Upper lobe of left lung (tissue), 6 donors: ENCODE results near the gene GFPT2. TPM values are rescaled to one million over a fixed set of nuclear protein-coding genes. Genes with fewer than 3 reads are reported as not detected.
A peak's percentile ranks its signal among the peaks of the same experiment; 100 is the strongest.

Source experiments
- ATAC-seq, 2 donors: fragments of 200-7000 bp; cut with Tn5 transposase; one replicate each; pipeline ENCODE4 v1.9.1; 2022; ENCODE audit warnings: mild to moderate bottlenecking in 2 of 2, moderate library complexity in 2 of 2; ENCODE audit not compliant: low FRiP score in 2 of 2
- DNase-seq, 2 donors: peaks; one replicate each; pipeline ENCODE4 v3.0.0-alpha.2; 2019 to 2020
- H3K27ac ChIP-seq, 4 donors: fragments of 200-600 bp; sonication (generic); one replicate each; pipeline ENCODE4 v1.5.1; 2016 to 2019
- H3K27me3 ChIP-seq, 4 donors: fragments of 200-600 bp; sonication (generic); one replicate each; pipeline ENCODE4 v1.5.1; 2017 to 2019
- H3K36me3 ChIP-seq, 4 donors: fragments of 200-600 bp; sonication (generic); one replicate each; pipeline ENCODE4 v1.5.1; 2016 to 2019
- H3K4me1 ChIP-seq, 4 donors: fragments of 200-600 bp; sonication (generic); one replicate each; pipeline ENCODE4 v1.5.1; 2018 to 2019
- H3K4me3 ChIP-seq, 4 donors: fragments of 200-600 bp; sonication (generic); one replicate each; pipeline ENCODE4 v1.5.1; 2017 to 2019; ENCODE audit warnings: mild to moderate bottlenecking in 2 of 4, moderate library complexity in 1 of 4
- H3K9me3 ChIP-seq, 4 donors: fragments of 200-600 bp; sonication (generic); one replicate each; pipeline ENCODE4 v1.5.1; 2018 to 2019
- EP300 ChIP-seq, 4 donors: sonication (generic); formaldehyde crosslinking; IDR thresholded peaks; one replicate each; pipeline ENCODE4 v1.5.1; 2017; ENCODE audit warnings: antibody characterized with exemption in 4 of 4, control low read depth in 2 of 4
- POLR2A ChIP-seq, 4 donors: fragments of 450-650 bp; IDR thresholded peaks; one replicate each; pipeline ENCODE4 v1.5.1; 2016 to 2017; ENCODE audit warnings: antibody characterized with exemption in 4 of 4, mild to moderate bottlenecking in 2 of 4
- POLR2AphosphoS5 ChIP-seq, 2 donors: sonication (generic); formaldehyde crosslinking; IDR thresholded peaks; one replicate each; pipeline ENCODE4 v1.5.1; 2017; ENCODE audit warnings: antibody characterized with exemption in 2 of 2
- WGBS, 2 donors: methylation state at CpG; one replicate each; pipeline ENCODE4 v1.1.5; 2017 to 2018; 5-methylcytosine and 5-hydroxymethylcytosine counted together
- total RNA-seq, 6 donors: library from RNA; depleted of rRNA in 4 of 6; stranded (reverse); fragments of >200 nt in 4 of 6; gene quantifications; one replicate each; pipeline versions ENCODE4 v1.1.0 to v1.2.1, GENCODE V29; 2016 to 2021
- TF ChIP-seq, protein P1 (sequence below), 6 experiments: fragments of 450-650 bp in 4 of 6; fragments of 200-600 bp in 2 of 6; sonication (generic) in 2 of 6; IDR thresholded peaks; one replicate each; pipeline ENCODE4 v1.5.1; 2016 to 2019; ENCODE audit warnings: antibody characterized with exemption in 6 of 6
- donor health status: DM: no; HTN: no; CAD: no; lungs with moderate emphysema.
- donor health status: DM: no; HTN: yes; CAD: no; lungs with severe emphysema.

GFPT2 gene
- total RNA-seq, 6 donors from 2014 or later: 6.8 to 35.4 (median 18.0) TPM

GRCh38 chr5:180382926-180383325, 29.8 kb upstream of the GFPT2 start:
- no peaks in the 10 kb centered on the region for H3K4me1 ChIP-seq
- no peak for DNase-seq
- whole genome bisulfite sequencing, 2 donors: 94% methylated on average over 7 to 8 of the region's 8 CpGs
- no peak overlapping the region for H3K27ac ChIP-seq
- no peaks in the 10 kb centered on the region for H3K36me3 ChIP-seq
- H3K27me3 ChIP-seq: no peaks in the 10 kb centered on the region
- no peak for TF ChIP-seq EP300 (IDR thresholded peaks at IDR 0.05)
- no peak for TF ChIP-seq POLR2A (IDR thresholded peaks at IDR 0.05)
- TF ChIP-seq, protein P1, sequence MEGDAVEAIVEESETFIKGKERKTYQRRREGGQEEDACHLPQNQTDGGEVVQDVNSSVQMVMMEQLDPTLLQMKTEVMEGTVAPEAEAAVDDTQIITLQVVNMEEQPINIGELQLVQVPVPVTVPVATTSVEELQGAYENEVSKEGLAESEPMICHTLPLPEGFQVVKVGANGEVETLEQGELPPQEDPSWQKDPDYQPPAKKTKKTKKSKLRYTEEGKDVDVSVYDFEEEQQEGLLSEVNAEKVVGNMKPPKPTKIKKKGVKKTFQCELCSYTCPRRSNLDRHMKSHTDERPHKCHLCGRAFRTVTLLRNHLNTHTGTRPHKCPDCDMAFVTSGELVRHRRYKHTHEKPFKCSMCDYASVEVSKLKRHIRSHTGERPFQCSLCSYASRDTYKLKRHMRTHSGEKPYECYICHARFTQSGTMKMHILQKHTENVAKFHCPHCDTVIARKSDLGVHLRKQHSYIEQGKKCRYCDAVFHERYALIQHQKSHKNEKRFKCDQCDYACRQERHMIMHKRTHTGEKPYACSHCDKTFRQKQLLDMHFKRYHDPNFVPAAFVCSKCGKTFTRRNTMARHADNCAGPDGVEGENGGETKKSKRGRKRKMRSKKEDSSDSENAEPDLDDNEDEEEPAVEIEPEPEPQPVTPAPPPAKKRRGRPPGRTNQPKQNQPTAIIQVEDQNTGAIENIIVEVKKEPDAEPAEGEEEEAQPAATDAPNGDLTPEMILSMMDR (IDR thresholded peaks at IDR 0.05): no peak
- TF ChIP-seq POLR2AphosphoS5 (IDR thresholded peaks at IDR 0.05): no peak
- H3K4me3 ChIP-seq: no peak overlapping the region
- no peaks in the 10 kb centered on the region for H3K9me3 ChIP-seq
- no peak for ATAC-seq

DNA sequence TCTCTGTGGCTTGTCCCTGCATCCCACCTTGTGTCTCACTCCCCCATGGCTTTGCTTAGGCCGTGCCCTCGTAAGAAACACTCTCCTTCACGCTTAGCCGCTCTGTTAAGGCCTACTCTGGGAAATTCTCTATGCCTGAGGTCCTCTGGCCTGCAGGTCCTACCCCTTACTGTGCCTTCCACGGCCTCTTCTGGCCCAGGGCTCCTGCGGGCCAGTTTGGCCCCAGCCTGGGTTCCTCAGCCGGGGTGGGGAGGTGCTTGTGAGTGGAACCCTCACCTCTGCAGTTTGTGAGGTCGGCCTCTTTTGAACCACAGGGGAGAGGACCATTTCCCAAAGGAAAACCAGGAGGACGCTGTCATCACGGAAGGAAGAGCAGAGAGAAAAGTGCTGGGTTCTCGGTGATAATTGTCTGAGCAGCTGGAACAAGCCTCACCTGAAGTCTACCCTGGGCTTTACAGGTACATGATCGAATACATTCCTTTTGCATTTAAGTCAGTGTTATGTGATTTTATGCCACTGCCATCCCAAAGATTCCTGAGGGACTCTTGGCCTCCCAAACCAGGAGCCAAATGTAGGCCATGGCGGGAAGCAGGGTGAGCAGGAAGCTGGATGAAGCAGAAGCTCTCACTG, 28.8 kb upstream of the GFPT2 start:
- H3K9me3 ChIP-seq: no peaks in the 10 kb centered on the region
- 95 to 96% methylated on average over 10 to 13 of the region's 13 CpGs for WGBS, 2 donors
- no peaks in the 10 kb centered on the region for H3K36me3 ChIP-seq
- H3K27ac ChIP-seq: no peak overlapping the region
- no peaks in the 10 kb centered on the region for H3K27me3 ChIP-seq
- TF ChIP-seq EP300 (IDR thresholded peaks at IDR 0.05) (no peak), POLR2A (IDR thresholded peaks at IDR 0.05) (no peak), POLR2AphosphoS5 (IDR thresholded peaks at IDR 0.05) (no peak)
- TF ChIP-seq, protein P1 (IDR thresholded peaks at IDR 0.05): no peak
- no peak for ATAC-seq
- H3K4me3 ChIP-seq: no peak overlapping the region
- DNase-seq: no peak
- H3K4me1 ChIP-seq: no peaks in the 10 kb centered on the region

DNA sequence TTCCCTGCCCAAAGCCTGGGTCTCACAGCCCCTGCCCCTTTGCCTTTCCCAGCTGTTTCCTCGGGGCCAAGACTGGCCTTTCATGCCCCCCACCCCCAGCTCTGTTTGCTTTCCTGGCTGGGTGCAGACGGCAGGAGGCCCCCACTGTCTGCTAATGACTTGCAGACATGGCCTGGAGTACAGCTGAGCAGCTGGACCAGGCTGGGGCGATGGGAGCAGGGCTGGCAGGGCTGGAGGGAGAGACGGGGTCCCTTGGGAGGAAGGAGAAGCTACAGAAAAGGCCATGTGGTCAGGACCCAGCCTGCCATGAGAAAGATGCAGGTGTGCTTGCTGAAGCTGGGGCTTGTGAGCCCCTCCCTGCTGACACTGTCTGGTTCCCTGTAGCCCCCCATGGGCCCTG, 28.3 kb upstream of the GFPT2 start:
- H3K27ac ChIP-seq: no peak overlapping the region
- 58 to 73% methylated on average over 4 of the region's 4 CpGs for WGBS, 2 donors
- H3K4me3 ChIP-seq: no peak overlapping the region
- H3K27me3 ChIP-seq: no peaks in the 10 kb centered on the region
- no peaks in the 10 kb centered on the region for H3K36me3 ChIP-seq
- no peak for ATAC-seq
- no peak for DNase-seq
- no peaks in the 10 kb centered on the region for H3K9me3 ChIP-seq
- TF ChIP-seq POLR2AphosphoS5 (IDR thresholded peaks at IDR 0.05): no peak
- no peak for TF ChIP-seq POLR2A (IDR thresholded peaks at IDR 0.05)
- TF ChIP-seq EP300 (IDR thresholded peaks at IDR 0.05): no peak
- TF ChIP-seq, protein P1 (IDR thresholded peaks at IDR 0.05): no peak
- H3K4me1 ChIP-seq: no peaks in the 10 kb centered on the region

DNA sequence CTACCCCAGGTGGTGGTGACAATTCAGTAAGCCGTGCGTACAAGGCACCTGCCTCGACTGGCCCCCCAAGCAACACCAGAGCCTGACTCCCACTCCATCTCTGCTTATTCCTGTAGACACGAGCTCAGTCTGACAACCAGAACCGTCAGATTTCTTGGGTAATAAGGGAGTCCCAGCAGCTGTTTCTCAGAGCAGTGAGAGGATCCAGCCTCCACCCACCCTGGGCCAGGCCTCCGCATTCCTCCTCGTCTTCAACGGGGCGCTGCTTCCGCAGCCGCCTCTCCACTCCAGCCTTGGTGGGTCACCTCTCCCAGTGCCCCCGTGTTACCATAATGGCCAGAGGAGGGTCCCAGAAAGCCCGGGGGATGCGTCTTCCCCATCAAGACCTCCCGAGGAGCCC, 27.7 kb upstream of the GFPT2 start:
- Histone ChIP-seq H3K27ac (no peak overlapping the region), H3K9me3 (no peaks in the 10 kb centered on the region), H3K36me3 (no peaks in the 10 kb centered on the region), H3K4me3 (no peak overlapping the region), H3K27me3 (no peaks in the 10 kb centered on the region), H3K4me1 (no peaks in the 10 kb centered on the region)
- DNase-seq (no peak), ATAC-seq (peak in 1 of 2 donors; percentile 79)
- 76 to 91% methylated on average over 13 to 15 of the region's 15 CpGs for WGBS, 2 donors
- TF ChIP-seq EP300 (IDR thresholded peaks at IDR 0.05): no peak
- TF ChIP-seq POLR2AphosphoS5 (IDR thresholded peaks at IDR 0.05): no peak
- TF ChIP-seq POLR2A (IDR thresholded peaks at IDR 0.05): no peak
- TF ChIP-seq, protein P1 (IDR thresholded peaks at IDR 0.05): no peak

DNA sequence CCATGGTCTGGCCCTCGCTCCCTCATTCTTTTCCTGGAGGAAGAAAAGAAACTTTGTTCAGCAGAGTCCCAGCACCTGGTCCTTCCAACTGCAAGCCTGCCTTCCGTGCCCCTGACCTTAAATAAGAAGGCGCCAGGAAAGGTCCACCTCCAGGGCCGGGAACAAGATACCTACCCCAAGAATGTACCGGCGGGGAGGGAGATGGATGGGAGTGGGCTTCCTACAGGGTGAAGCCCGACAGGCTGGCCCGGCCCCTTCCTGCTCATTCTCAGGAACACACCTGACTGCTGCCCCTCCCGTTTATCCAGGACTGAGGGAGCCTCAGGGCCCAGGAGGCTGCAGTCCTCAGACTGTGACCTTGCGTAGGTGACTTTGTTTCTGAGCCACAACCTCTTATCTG, 27.3 kb upstream of the GFPT2 start:
- 77 to 86% methylated on average over 5 to 10 of the region's 10 CpGs for WGBS, 2 donors
- no peak for ATAC-seq
- no peaks in the 10 kb centered on the region for H3K4me1 ChIP-seq

More for the DNA sequence above, 27.3 kb upstream of the GFPT2 start:
- no peaks in the 10 kb centered on the region for H3K9me3 ChIP-seq
- H3K27me3 ChIP-seq: no peaks in the 10 kb centered on the region
- no peak for DNase-seq
- H3K4me3 ChIP-seq: no peak overlapping the region
- TF ChIP-seq POLR2A (IDR thresholded peaks at IDR 0.05): no peak
- TF ChIP-seq, protein P1 (IDR thresholded peaks at IDR 0.05): no peak
- TF ChIP-seq POLR2AphosphoS5 (IDR thresholded peaks at IDR 0.05): no peak
- TF ChIP-seq EP300 (IDR thresholded peaks at IDR 0.05): no peak
- H3K27ac ChIP-seq: no peak overlapping the region
- no peaks in the 10 kb centered on the region for H3K36me3 ChIP-seq
